Measurements from ENCODE around the gene ARHGEF12.

The ARHGEF12 gene

DNA sequence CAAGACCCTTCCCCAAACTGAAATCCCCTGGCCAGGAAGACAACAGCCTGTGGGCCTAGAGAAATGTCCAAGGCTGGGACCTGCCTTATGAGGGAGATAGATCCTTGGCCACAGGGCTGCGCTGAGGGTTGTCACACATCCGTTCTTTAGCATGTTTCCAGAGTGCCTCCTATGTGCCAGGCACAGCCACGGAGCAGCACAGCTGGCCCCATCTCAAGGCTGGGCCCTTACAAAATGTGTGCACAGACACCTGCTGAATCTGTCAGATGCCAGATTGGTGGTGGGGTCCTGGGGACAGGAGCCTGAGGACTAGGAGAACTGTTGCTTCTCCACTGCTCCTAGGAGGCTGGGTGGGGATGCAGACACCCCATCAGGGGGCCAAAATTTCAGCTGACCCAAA, 186.5 kb downstream of the ARHGEF12 start:
- no peak overlapping the region for H3K27ac Mint-ChIP-seq
- no peaks in the 10 kb centered on the region for H3K9me3 Mint-ChIP-seq
- no peaks in the 10 kb centered on the region for H3K36me3 Mint-ChIP-seq

GRCh38 chr11:120523196-120523595, 187.0 kb downstream of the ARHGEF12 start:
- H3K27ac Mint-ChIP-seq: no peak overlapping the region
- no peaks in the 10 kb centered on the region for H3K36me3 Mint-ChIP-seq
- H3K9me3 Mint-ChIP-seq: no peaks in the 10 kb centered on the region
- H3K4me3 Mint-ChIP-seq: no peak overlapping the region
- ATAC-seq: no peak
- no peaks in the 10 kb centered on the region for H3K4me1 Mint-ChIP-seq
- peaks cover 62% of the 10 kb centered on the region for H3K27me3 Mint-ChIP-seq

More for the DNA sequence above, 186.5 kb downstream of the ARHGEF12 start:
- Mint-ChIP-seq H3K4me1 (no peaks in the 10 kb centered on the region), H3K4me3 (no peak overlapping the region), H3K27me3 (peaks cover 62% of the 10 kb centered on the region)
- ATAC-seq: no peak

- no peak for ATAC-seq
- peaks cover 4% of the 10 kb centered on the region for H3K9me3 Mint-ChIP-seq
- H3K36me3 Mint-ChIP-seq: no peaks in the 10 kb centered on the region
- H3K4me3 Mint-ChIP-seq: no peak overlapping the region
- no peaks in the 10 kb centered on the region for H3K4me1 Mint-ChIP-seq
- H3K27me3 Mint-ChIP-seq: peaks cover 73% of the 10 kb centered on the region
- no peak overlapping the region for H3K27ac Mint-ChIP-seq
Measured at GRCh38 chr11:120524536-120525085, 188.4 kb downstream of the ARHGEF12 start.

GRCh38 chr11:120525261-120526171, 189.3 kb downstream of the ARHGEF12 start:
- no peak for ATAC-seq
- Mint-ChIP-seq H3K27me3 (peaks cover 65% of the 10 kb centered on the region), H3K4me1 (no peaks in the 10 kb centered on the region), H3K27ac (no peak overlapping the region), H3K9me3 (peaks cover 4% of the 10 kb centered on the region), H3K36me3 (no peaks in the 10 kb centered on the region), H3K4me3 (no peak overlapping the region)

DNA sequence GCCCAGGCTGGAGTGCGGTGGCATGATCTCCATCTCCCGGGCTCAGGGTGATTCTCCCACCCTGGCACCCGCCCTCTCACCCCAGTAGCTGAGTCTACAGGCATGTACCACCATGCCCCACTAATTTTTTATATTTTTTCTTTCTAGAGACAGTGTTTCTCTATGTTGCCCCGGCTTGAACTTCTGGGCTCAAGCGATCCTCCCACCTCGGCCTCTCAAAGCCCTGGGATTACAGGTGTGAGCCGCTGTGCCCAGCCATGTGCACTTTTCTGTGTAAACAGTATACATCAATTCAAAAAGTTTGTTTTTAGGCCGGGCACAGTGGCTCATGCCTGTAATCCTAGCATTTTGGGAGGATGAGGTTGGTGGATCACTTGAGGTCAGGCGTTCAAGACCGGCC, 190.0 kb downstream of the ARHGEF12 start:
- H3K27me3 Mint-ChIP-seq: peaks cover 65% of the 10 kb centered on the region
- ATAC-seq: no peak

DNA sequence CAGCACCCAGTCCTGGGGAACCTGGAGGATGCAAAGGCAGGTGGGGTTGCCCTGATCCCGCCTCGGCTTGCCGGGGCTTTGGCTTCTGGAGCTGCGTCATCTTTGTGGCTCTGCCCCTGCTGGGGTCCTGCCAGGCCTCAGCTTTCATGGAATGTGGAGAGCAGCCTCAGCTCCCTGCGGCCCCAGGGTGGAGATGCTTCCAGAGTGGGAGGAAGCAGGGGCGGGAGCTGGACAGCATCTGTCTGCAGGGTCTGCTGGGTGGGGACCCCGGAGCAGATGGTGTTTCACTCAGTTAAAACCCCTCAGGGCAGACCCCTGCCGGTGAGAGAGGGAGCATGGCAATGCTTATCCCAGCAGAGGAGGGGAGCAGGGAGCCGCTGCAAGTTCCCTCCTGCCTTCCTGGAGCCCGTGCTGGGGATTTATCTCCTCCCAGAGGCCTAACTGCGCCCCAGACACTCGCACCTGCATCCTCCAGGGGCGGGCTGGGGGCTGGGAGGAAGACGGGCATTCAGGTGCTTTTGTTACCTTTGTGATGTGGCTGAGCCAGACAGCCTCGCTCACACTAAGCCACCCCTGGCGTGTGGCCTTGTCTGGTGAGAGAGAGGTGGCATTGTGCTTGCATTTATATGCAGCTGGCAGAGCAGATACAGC, 191.0 kb downstream of the ARHGEF12 start:
- Mint-ChIP-seq H3K4me3 (no peak overlapping the region), H3K9me3 (peaks cover 4% of the 10 kb centered on the region), H3K27ac (no peak overlapping the region), H3K36me3 (no peaks in the 10 kb centered on the region), H3K4me1 (no peaks in the 10 kb centered on the region), H3K27me3 (peaks cover 62% of the 10 kb centered on the region)
- no peak for ATAC-seq

More for the DNA sequence above, 190.0 kb downstream of the ARHGEF12 start:
- H3K4me1 Mint-ChIP-seq: no peaks in the 10 kb centered on the region
- no peak overlapping the region for H3K27ac Mint-ChIP-seq
- H3K36me3 Mint-ChIP-seq: no peaks in the 10 kb centered on the region
- H3K9me3 Mint-ChIP-seq: peaks cover 4% of the 10 kb centered on the region
- no peak overlapping the region for H3K4me3 Mint-ChIP-seq

GRCh38 chr11:120528749-120529148, 192.5 kb downstream of the ARHGEF12 start:
- no peak overlapping the region for H3K4me3 Mint-ChIP-seq
- peaks cover 4% of the 10 kb centered on the region for H3K9me3 Mint-ChIP-seq
- H3K27me3 Mint-ChIP-seq: peaks cover 65% of the 10 kb centered on the region
- H3K27ac Mint-ChIP-seq: no peak overlapping the region
- no peak for ATAC-seq
- no peaks in the 10 kb centered on the region for H3K36me3 Mint-ChIP-seq
- H3K4me1 Mint-ChIP-seq: no peaks in the 10 kb centered on the region

- Mint-ChIP-seq H3K9me3 (peaks cover 4% of the 10 kb centered on the region), H3K36me3 (no peaks in the 10 kb centered on the region), H3K27ac (no peak overlapping the region), H3K27me3 (peaks cover 65% of the 10 kb centered on the region), H3K4me3 (no peak overlapping the region), H3K4me1 (no peaks in the 10 kb centered on the region)
- ATAC-seq: no peak
Measured at GRCh38 chr11:120529214-120529613, 193.0 kb downstream of the ARHGEF12 start.

DNA sequence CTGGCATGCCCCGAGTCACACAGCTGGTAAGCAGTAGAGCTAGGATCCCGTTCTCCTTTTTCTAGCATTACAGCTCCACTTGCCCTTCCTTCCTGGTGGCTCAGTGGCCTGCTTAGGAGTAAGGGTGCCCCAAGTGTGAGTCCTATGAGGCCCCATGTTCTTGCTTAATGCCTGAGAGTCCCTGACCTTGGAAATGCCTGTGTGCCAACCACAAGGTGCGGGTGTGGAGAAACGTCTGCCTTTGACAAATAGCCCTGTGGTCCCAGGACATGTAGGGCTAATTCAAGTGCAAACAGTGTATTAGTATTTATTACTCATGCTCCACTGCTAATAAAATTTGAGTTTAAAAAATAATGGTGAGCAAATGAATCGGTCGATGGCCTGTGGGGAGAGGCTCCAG, 193.7 kb downstream of the ARHGEF12 start:
- H3K27ac Mint-ChIP-seq: no peak overlapping the region
- no peak for ATAC-seq
- H3K9me3 Mint-ChIP-seq: peaks cover 4% of the 10 kb centered on the region
- H3K36me3 Mint-ChIP-seq: no peaks in the 10 kb centered on the region
- no peak overlapping the region for H3K4me3 Mint-ChIP-seq
- H3K4me1 Mint-ChIP-seq: no peaks in the 10 kb centered on the region
- H3K27me3 Mint-ChIP-seq: peaks cover 65% of the 10 kb centered on the region

DNA sequence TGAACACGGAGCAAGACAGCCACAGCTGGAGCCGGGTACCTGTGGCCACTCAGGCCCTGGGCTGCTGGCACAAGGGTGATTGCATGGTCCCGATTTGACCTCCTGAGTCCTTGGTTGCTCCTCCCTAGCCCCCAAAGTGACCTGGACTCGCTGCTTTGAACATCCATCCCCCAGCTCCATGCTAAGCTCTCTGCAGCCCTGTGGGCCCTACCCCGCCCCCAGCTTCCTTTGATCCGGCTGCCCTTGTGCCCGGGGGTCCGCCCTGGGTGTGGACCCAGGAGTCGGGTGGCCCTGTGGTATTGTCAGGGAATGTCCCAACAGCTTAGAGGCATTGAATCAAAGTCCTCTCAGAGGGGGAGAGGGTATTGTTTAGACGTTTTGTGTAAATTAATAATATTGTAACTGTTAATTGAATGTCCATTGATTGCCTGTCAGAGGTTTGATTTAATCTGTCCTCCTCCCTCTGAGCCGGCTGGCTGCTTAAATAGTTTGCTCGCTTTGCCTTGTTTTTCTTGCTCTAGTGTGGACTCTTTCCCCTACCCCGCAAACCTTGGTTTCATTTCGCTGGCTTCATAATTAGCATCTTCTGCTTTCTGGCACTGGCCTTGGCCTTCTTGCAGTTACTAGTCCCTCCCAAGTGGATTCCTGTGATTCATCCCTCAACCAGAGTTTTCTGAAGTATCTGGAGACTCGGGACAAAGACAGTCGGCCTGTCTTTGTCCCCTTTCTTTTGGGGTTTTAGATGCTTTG, 196.0 kb downstream of the ARHGEF12 start:
- Mint-ChIP-seq H3K9me3 (peaks cover 4% of the 10 kb centered on the region), H3K4me1 (no peaks in the 10 kb centered on the region), H3K27me3 (peaks cover 45% of the 10 kb centered on the region), H3K27ac (no peak overlapping the region), H3K4me3 (no peak overlapping the region), H3K36me3 (no peaks in the 10 kb centered on the region)
- no peak for ATAC-seq

- Mint-ChIP-seq H3K36me3 (no peaks in the 10 kb centered on the region), H3K27ac (no peak overlapping the region), H3K27me3 (peaks cover 43% of the 10 kb centered on the region), H3K4me3 (no peak overlapping the region), H3K9me3 (peaks cover 4% of the 10 kb centered on the region), H3K4me1 (peaks cover 2% of the 10 kb centered on the region)
- ATAC-seq: no peak
Measured at GRCh38 chr11:120532832-120533196, 196.6 kb downstream of the ARHGEF12 start.

DNA sequence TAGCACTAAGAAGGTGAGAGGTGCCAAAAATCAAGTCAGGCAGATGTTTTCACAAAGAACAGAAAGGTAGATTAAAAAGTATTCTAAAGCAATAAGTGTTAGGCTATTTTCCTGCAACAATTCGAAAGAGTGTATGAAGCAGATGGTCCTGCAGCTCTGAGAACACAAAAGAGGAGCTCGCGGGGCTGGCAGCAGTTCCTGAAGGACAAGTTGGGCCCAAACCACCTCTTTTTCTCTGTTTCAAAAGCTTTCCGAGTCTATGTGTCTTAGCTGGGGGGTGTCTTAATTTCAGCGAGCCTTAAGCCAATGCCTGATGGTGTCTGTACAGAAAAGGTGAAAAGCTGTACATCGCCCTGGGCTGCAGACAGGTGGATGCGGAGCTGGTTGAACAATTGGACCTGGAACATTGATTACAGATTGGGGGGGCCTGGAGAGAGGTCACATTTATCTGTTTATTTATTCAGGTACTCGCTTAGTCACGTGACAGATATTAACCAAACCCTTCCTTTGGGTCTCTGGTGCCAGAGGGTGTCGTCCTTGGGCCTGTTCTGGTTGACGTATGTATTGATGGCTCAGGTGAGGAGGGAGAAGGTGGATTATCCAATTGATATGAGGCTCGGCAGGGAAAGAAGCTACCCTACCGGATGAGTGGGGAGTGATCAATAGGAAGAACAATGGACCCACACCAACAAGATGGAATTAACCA, 200.0 kb downstream of the ARHGEF12 start:
- Mint-ChIP-seq H3K27ac (no peak overlapping the region), H3K4me1 (peaks cover 16% of the 10 kb centered on the region), H3K27me3 (peaks cover 32% of the 10 kb centered on the region), H3K36me3 (no peaks in the 10 kb centered on the region), H3K4me3 (no peak overlapping the region), H3K9me3 (no peaks in the 10 kb centered on the region)
- no peak for ATAC-seq

- no peak overlapping the region for H3K27ac Mint-ChIP-seq
- no peak for ATAC-seq
- H3K27me3 Mint-ChIP-seq: peaks cover 33% of the 10 kb centered on the region
- no peaks in the 10 kb centered on the region for H3K36me3 Mint-ChIP-seq
- H3K4me1 Mint-ChIP-seq: peaks cover 16% of the 10 kb centered on the region
- H3K9me3 Mint-ChIP-seq: no peaks in the 10 kb centered on the region
- H3K4me3 Mint-ChIP-seq: no peak overlapping the region
Measured at GRCh38 chr11:120536797-120537169, 200.6 kb downstream of the ARHGEF12 start.

GRCh38 chr11:120537996-120538395, 201.8 kb downstream of the ARHGEF12 start:
- peaks cover 28% of the 10 kb centered on the region for H3K27me3 Mint-ChIP-seq

GRCh38 chr11:120538707-120539106, 202.5 kb downstream of the ARHGEF12 start:
- H3K36me3 Mint-ChIP-seq: no peaks in the 10 kb centered on the region
- H3K27me3 Mint-ChIP-seq: peaks cover 21% of the 10 kb centered on the region
- H3K27ac Mint-ChIP-seq: no peak overlapping the region
- no peak overlapping the region for H3K4me3 Mint-ChIP-seq
- peaks cover 5% of the 10 kb centered on the region for H3K9me3 Mint-ChIP-seq
- no peak for ATAC-seq
- peaks cover 16% of the 10 kb centered on the region for H3K4me1 Mint-ChIP-seq

More at GRCh38 chr11:120537996-120538395, 201.8 kb downstream of the ARHGEF12 start:
- Mint-ChIP-seq H3K27ac (no peak overlapping the region), H3K4me3 (no peak overlapping the region), H3K9me3 (peaks cover 5% of the 10 kb centered on the region), H3K4me1 (peaks cover 16% of the 10 kb centered on the region), H3K36me3 (no peaks in the 10 kb centered on the region)
- ATAC-seq: no peak
